Neural crest cell (in vitro differentiated cells): ENCODE measurements around the gene EMX1. TPM values are rescaled to one million over a fixed set of nuclear protein-coding genes. Genes with fewer than 3 reads are reported as not detected.

Experiments used
- DNase-seq: peaks from one replicate; pipeline ENCODE4 v3.0.0; 2021; ENCODE audit warnings: low read depth, mixed read lengths, low spot score
- H3K27ac Mint-ChIP-seq: one replicate; pipeline ENCODE4 v1.8.0; 2021; ENCODE audit warnings: mild to moderate bottlenecking, mixed read lengths; ENCODE audit not compliant: unreplicated experiment
- H3K27me3 Mint-ChIP-seq: 2 replicates; pipeline ENCODE4 v1.8.0; 2021; ENCODE audit warnings: low read depth, mild to moderate bottlenecking, mixed read lengths
- H3K36me3 Mint-ChIP-seq: 2 replicates; pipeline ENCODE4 v1.8.0; 2021; ENCODE audit warnings: low read depth, mild to moderate bottlenecking, mixed read lengths
- H3K4me1 Mint-ChIP-seq: 2 replicates; pipeline ENCODE4 v1.8.0; 2021; ENCODE audit warnings: mixed read lengths
- H3K4me3 Mint-ChIP-seq: one replicate; pipeline ENCODE4 v1.8.0; 2021; ENCODE audit warnings: mild to moderate bottlenecking, mixed read lengths
- H3K9me3 Mint-ChIP-seq: 2 replicates; pipeline ENCODE4 v1.8.0; 2021; ENCODE audit warnings: mixed read lengths
- CTCF ChIP-seq: fragments of 200-600 bp; sonication (generic); conservative IDR thresholded peaks from 2 replicates; pipeline ENCODE4 v1.5.0; 2021; ENCODE audit warnings: antibody characterized with exemption, mild to moderate bottlenecking
- total RNA-seq: library from RNA; stranded (reverse); gene quantifications from 2 replicates; pipeline ENCODE4 v1.2.1, GENCODE V29; 2021

EMX1 gene
- total RNA-seq, 1 donor from 2014 or later = not detected

GRCh38 chr2:72929010-72929409, 11.7 kb downstream of the EMX1 start:
- DNase-seq = no peak
- H3K4me1 Mint-ChIP-seq = no peaks in the 10 kb centered on the region
- no peaks in the 10 kb centered on the region for H3K9me3 Mint-ChIP-seq
- H3K27me3 Mint-ChIP-seq = peaks cover 7% of the 10 kb centered on the region
- H3K4me3 Mint-ChIP-seq = no peak overlapping the region
- no peaks in the 10 kb centered on the region for H3K36me3 Mint-ChIP-seq
- no peak for TF ChIP-seq CTCF
- H3K27ac Mint-ChIP-seq = no peak overlapping the region

GRCh38 chr2:72931280-72931910, 14.1 kb downstream of the EMX1 start:
- TF ChIP-seq CTCF = no peak
- H3K4me3 Mint-ChIP-seq = no peak overlapping the region
- no peaks in the 10 kb centered on the region for H3K9me3 Mint-ChIP-seq
- peaks cover 25% of the 10 kb centered on the region for H3K27me3 Mint-ChIP-seq
- DNase-seq = no peak
- H3K36me3 Mint-ChIP-seq = no peaks in the 10 kb centered on the region
- no peak overlapping the region for H3K27ac Mint-ChIP-seq
- no peaks in the 10 kb centered on the region for H3K4me1 Mint-ChIP-seq

DNA sequence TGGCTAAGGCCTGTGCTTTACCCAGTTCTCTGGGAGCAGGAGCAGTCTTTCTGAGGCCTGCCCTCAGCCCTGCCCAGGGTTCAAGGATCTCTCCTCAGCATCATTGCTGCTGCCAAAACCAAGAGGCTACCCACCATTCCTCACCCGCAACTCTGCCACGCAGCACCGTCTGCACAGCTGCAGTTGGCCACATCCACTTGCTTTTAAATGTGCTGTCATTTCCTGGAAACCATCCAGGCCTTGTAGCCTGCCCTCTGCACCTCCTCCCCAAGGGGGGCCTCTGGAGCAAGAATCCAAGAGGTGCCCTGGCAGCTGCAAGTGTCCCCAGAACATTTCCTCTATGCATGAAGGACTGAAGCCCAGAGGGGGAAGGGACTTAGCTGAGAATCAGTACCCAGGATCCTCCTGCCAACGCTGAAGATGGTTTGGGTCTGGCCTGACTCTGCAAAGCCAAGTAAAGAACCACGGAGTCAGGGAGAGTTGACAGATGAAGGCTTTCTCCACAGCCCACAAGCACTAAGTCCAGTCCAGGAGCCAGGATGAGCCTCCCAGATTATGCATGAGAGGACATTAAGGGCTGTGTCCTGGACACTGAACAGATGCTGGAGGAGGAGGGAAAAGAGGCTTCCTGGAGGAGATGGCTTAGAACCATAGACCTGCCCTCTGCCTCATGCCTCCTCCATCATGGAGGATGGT, 14.9 kb downstream of the EMX1 start:
- TF ChIP-seq CTCF = no peak
- no peak for DNase-seq
- Mint-ChIP-seq H3K9me3 (no peaks in the 10 kb centered on the region), H3K4me3 (no peak overlapping the region), H3K27me3 (peaks cover 27% of the 10 kb centered on the region), H3K4me1 (no peaks in the 10 kb centered on the region), H3K27ac (no peak overlapping the region), H3K36me3 (no peaks in the 10 kb centered on the region)

GRCh38 chr2:72932805-72933204, 15.5 kb downstream of the EMX1 start:
- no peaks in the 10 kb centered on the region for H3K9me3 Mint-ChIP-seq
- TF ChIP-seq CTCF = no peak
- H3K27ac Mint-ChIP-seq = no peak overlapping the region
- peaks cover 28% of the 10 kb centered on the region for H3K27me3 Mint-ChIP-seq
- no peak overlapping the region for H3K4me3 Mint-ChIP-seq
- no peaks in the 10 kb centered on the region for H3K36me3 Mint-ChIP-seq
- no peaks in the 10 kb centered on the region for H3K4me1 Mint-ChIP-seq
- no peak for DNase-seq

GRCh38 chr2:72933207-72933606, 15.9 kb downstream of the EMX1 start:
- no peak for TF ChIP-seq CTCF
- no peak overlapping the region for H3K4me3 Mint-ChIP-seq
- no peaks in the 10 kb centered on the region for H3K9me3 Mint-ChIP-seq
- no peak overlapping the region for H3K27ac Mint-ChIP-seq
- H3K27me3 Mint-ChIP-seq = peaks cover 32% of the 10 kb centered on the region
- no peaks in the 10 kb centered on the region for H3K36me3 Mint-ChIP-seq
- H3K4me1 Mint-ChIP-seq = no peaks in the 10 kb centered on the region
- no peak for DNase-seq
